GM12878 (cell line): Measurements from ENCODE around the gene RPL7A. TPM values are rescaled to one million over a fixed set of nuclear protein-coding genes. Genes with fewer than 3 reads are reported as not detected.

Source experiments
- ATAC-seq: fragments of 200-7000 bp; cut with Tn5 transposase; 3 replicates; pipeline ENCODE4 v1.9.1; 2020; ENCODE audit warnings: mild to moderate bottlenecking, moderate library complexity
- BruUV-seq: library from RNA; stranded (reverse); fragments of 400-500 nt; replicated peaks from 2 replicates; lab custom pipeline; 2021; lab: Mats Ljungman, UMichigan
- CTCF ChIA-PET: fragments of 300-600 bp; sonication (Branson Sonifier 250); formaldehyde crosslinking; extraction: SDS; loops from one replicate; lab custom pipeline; 2021; ENCODE audit warnings: inconsistent platforms; lab: Yijun Ruan, JAX
- POLR2A ChIA-PET: fragments of 350-600 bp; formaldehyde crosslinking; extraction: SDS; loops from one replicate; lab custom pipeline; 2021; ENCODE audit warnings: inconsistent platforms; lab: Charles Lee
- RAD21 ChIA-PET: fragments of 300-600 bp; sonication (Branson Sonifier 250); formaldehyde crosslinking; loops from one replicate; lab custom pipeline; 2023; ENCODE audit warnings: antibody characterized with exemption; ENCODE audit not compliant: unreplicated experiment; lab: Charles Lee
- SMC1A ChIA-PET: fragments of 300-600 bp; sonication (Branson Sonifier 250); formaldehyde crosslinking; loops from one replicate; lab custom pipeline; 2023; ENCODE audit not compliant: unreplicated experiment, uncharacterized antibody; lab: Charles Lee
- DNase-seq: peaks from one replicate; pipeline ENCODE4 v3.0.0-alpha.2; 2011; ENCODE audit warnings: low read depth, low spot score
- FAIRE-seq: peaks from 3 replicates; lab custom pipeline; 2011; peaks lifted over from hg19 to GRCh38; lab: Jason Lieb, UNC
- H2AFZ ChIP-seq: 2 replicates; pipeline ENCODE4 v1.6.0; 2011; ENCODE audit warnings: low read depth, low read length, control low read depth; ENCODE audit not compliant: control insufficient read depth
- H3K27ac ChIP-seq: 2 replicates; pipeline ENCODE4 v1.5.1; 2011; ENCODE audit warnings: control low read depth; ENCODE audit not compliant: control insufficient read depth, insufficient read depth
- H3K27me3 ChIP-seq, 2 experiments: replicated peaks in 1 of 2; 2 replicates each; pipeline versions ENCODE4 v1.6.0 to v1.6.1; 2011; ENCODE audit warnings: low read length in 1 of 2; ENCODE audit not compliant: control insufficient read depth in 2 of 2, insufficient read depth in 2 of 2
- H3K36me3 ChIP-seq, 2 experiments: 2 replicates each; pipeline ENCODE4 v1.5.1; 2011; ENCODE audit warnings: low read length in 1 of 2; ENCODE audit not compliant: control insufficient read depth in 2 of 2, insufficient read depth in 2 of 2
- H3K4me1 ChIP-seq: 2 replicates; pipeline ENCODE4 v1.6.1; 2011; ENCODE audit warnings: mild to moderate bottlenecking, low read length, moderate library complexity, mixed read lengths; ENCODE audit not compliant: control insufficient read depth, insufficient read depth
- H3K4me2 ChIP-seq: 2 replicates; pipeline ENCODE4 v1.6.0; 2011; ENCODE audit warnings: control low read depth; ENCODE audit not compliant: control insufficient read depth, insufficient read depth
- H3K4me3 ChIP-seq: fragments of 200-600 bp; sonication (generic); 2 replicates; pipeline ENCODE4 v1.5.1; 2016
- H3K79me2 ChIP-seq: 2 replicates; pipeline ENCODE4 v1.6.0; 2011; ENCODE audit warnings: low read length; ENCODE audit not compliant: control insufficient read depth, insufficient read depth
- H3K9ac ChIP-seq: 2 replicates; pipeline ENCODE4 v1.8.0; 2011; ENCODE audit warnings: low read length, control low read depth, mixed read lengths; ENCODE audit not compliant: control insufficient read depth, insufficient read depth
- H3K9me3 ChIP-seq: replicated peaks from 3 replicates; pipeline ENCODE4 v1.5.1; 2011; ENCODE audit warnings: mild to moderate bottlenecking, low read length; ENCODE audit not compliant: control insufficient read depth, insufficient read depth
- H4K20me1 ChIP-seq: 2 replicates; pipeline ENCODE4 v1.6.0; 2011; ENCODE audit not compliant: control insufficient read depth, insufficient read depth
- CBFB ChIP-seq: IDR thresholded peaks from 2 replicates; pipeline ENCODE4 v1.6.1; 2016; ENCODE audit warnings: antibody characterized with exemption, low read depth
- CREB1 ChIP-seq: IDR thresholded peaks from 2 replicates; pipeline ENCODE4 v1.6.1; 2012; ENCODE audit warnings: low read depth, mild to moderate bottlenecking, inconsistent platforms
- E2F4 ChIP-seq: IDR thresholded peaks from 2 replicates; pipeline ENCODE4 v1.6.1; 2012; ENCODE audit warnings: low read depth, low read length, improper control_type of control experiment
- EED ChIP-seq: sonication (generic); IDR thresholded peaks from 2 replicates; pipeline ENCODE4 v1.6.1; 2016; ENCODE audit warnings: antibody characterized with exemption, low read depth
- EGR1 ChIP-seq, 2 experiments: IDR thresholded peaks; 1 replicate in 1 of 2; 2 replicates in 1 of 2; pipeline ENCODE4 v1.6.1; 2011 to 2012; ENCODE audit warnings: low read depth in 2 of 2, low read length in 2 of 2, borderline replicate concordance in 1 of 2, mild to moderate bottlenecking in 1 of 2, moderate library complexity in 1 of 2
- GATAD2B ChIP-seq: fragments of 450-650 bp; conservative IDR thresholded peaks from 2 replicates; pipeline ENCODE4 v1.6.1; 2017; ENCODE audit warnings: low read depth, mild to moderate bottlenecking, moderate library complexity
- HCFC1 ChIP-seq: fragments of 150-350 bp; IDR thresholded peaks from 2 replicates; pipeline ENCODE4 v1.6.1; 2014; ENCODE audit warnings: low read length
- IRF4 ChIP-seq: IDR thresholded peaks from 2 replicates; pipeline ENCODE4 v1.6.1; 2011; ENCODE audit warnings: low read depth, low read length
- KAT2A ChIP-seq: conservative IDR thresholded peaks from 2 replicates; pipeline ENCODE4 v1.6.1; 2011; ENCODE audit warnings: low read depth, low read length; ENCODE audit not compliant: control insufficient read depth
- MEF2A ChIP-seq: IDR thresholded peaks from 2 replicates; pipeline ENCODE4 v1.6.1; 2011; ENCODE audit warnings: low read depth, mild to moderate bottlenecking, low read length, moderate library complexity; ENCODE audit not compliant: insufficient read depth
- POLR2AphosphoS2 ChIP-seq: IDR thresholded peaks from 2 replicates; pipeline ENCODE4 v1.6.1; 2011; ENCODE audit warnings: low read depth, mild to moderate bottlenecking, low read length, improper control_type of control experiment, moderate library complexity
- RUNX3 ChIP-seq: IDR thresholded peaks from 2 replicates; pipeline ENCODE4 v1.6.1; 2012; ENCODE audit warnings: low read length, inconsistent platforms
- SMARCA5 ChIP-seq: fragments of 450-650 bp; IDR thresholded peaks from 2 replicates; pipeline ENCODE4 v1.6.1; 2017; ENCODE audit warnings: mild to moderate bottlenecking
- ZZZ3 ChIP-seq: IDR thresholded peaks from 2 replicates; pipeline ENCODE4 v1.6.1; 2011; ENCODE audit warnings: low read depth; ENCODE audit not compliant: control insufficient read depth, insufficient read length
- WGBS: methylation state at CpG from one replicate; pipeline ENCODE4 v1.1.6; 2016; ENCODE audit warnings: low lambda C conversion rate; ENCODE audit not compliant: insufficient replicate concordance, insufficient coverage; ENCODE audit errors: missing lambda C conversion rate; 5-methylcytosine and 5-hydroxymethylcytosine counted together
- in situ Hi-C: fragments of 300-500 bp; cut with MboI; formaldehyde crosslinking; loops from 9 replicates; pipeline ENCODE4 v1.14.3; 2018; ENCODE audit warnings: mixed read lengths
- intact Hi-C: fragments of 100-400 bp; cut with micrococcal nuclease; formaldehyde crosslinking; loops from one replicate; pipeline ENCODE4 v1.14.2; 2022; ENCODE audit not compliant: unreplicated experiment
- polyA plus RNA-seq, 11 experiments: library from polyadenylated mRNA; depleted of rRNA in 4 of 11; unstranded in 6 of 11; stranded (reverse) in 5 of 11; fragments of >200 nt; fragmentation: Nextera tagmentation in 4 of 11; fragmentation: Illumina TruSeq in 1 of 11; extraction: Ambion mirVana in 4 of 11; extraction: Trizol in 1 of 11; gene quantifications; 1 replicate in 1 of 11; 2 replicates in 10 of 11; pipeline versions ENCODE4 v1.2.1 to v1.2.3, GENCODE V29; 2011 to 2016; ENCODE audit warnings: inconsistent platforms in 2 of 11, missing spikeins in 2 of 11, low read depth in 1 of 11
- total RNA-seq, 4 experiments: library from RNA; depleted of rRNA in 3 of 4; stranded (reverse); fragments of >200 nt in 3 of 4; fragmentation: Illumina TruSeq in 1 of 4; extraction: Trizol in 1 of 4; gene quantifications; 2 replicates each; pipeline versions ENCODE4 v1.2.1 to v1.2.3, GENCODE V29; 2013 to 2021
- TF ChIP-seq, protein P1 (sequence below): fragments of 450-650 bp; IDR thresholded peaks from 2 replicates; pipeline ENCODE4 v1.6.1; 2018; ENCODE audit warnings: borderline replicate concordance, mild to moderate bottlenecking; ENCODE audit not compliant: partially characterized antibody
- TF ChIP-seq, protein P2 (sequence below), 3 experiments: IDR thresholded peaks in 2 of 3; conservative IDR thresholded peaks in 1 of 3; 2 replicates each; pipeline ENCODE4 v1.5.1; 2011; ENCODE audit warnings: low read depth in 3 of 3, low read length in 3 of 3, mild to moderate bottlenecking in 3 of 3, control low read depth in 2 of 3, moderate library complexity in 2 of 3, inconsistent platforms in 1 of 3, mixed read lengths in 1 of 3; ENCODE audit not compliant: control insufficient read depth in 2 of 3, insufficient read depth in 1 of 3; ENCODE audit errors: extremely low read depth in 1 of 3

The RPL7A gene
- total and polyA plus RNA-seq, 10 of the 15 experiments (the other 5 are each of a cell fraction or from before 2014, with no cell fraction given) = 917 to 5,193 (median 3,326) TPM

- TF ChIP-seq, protein P1, sequence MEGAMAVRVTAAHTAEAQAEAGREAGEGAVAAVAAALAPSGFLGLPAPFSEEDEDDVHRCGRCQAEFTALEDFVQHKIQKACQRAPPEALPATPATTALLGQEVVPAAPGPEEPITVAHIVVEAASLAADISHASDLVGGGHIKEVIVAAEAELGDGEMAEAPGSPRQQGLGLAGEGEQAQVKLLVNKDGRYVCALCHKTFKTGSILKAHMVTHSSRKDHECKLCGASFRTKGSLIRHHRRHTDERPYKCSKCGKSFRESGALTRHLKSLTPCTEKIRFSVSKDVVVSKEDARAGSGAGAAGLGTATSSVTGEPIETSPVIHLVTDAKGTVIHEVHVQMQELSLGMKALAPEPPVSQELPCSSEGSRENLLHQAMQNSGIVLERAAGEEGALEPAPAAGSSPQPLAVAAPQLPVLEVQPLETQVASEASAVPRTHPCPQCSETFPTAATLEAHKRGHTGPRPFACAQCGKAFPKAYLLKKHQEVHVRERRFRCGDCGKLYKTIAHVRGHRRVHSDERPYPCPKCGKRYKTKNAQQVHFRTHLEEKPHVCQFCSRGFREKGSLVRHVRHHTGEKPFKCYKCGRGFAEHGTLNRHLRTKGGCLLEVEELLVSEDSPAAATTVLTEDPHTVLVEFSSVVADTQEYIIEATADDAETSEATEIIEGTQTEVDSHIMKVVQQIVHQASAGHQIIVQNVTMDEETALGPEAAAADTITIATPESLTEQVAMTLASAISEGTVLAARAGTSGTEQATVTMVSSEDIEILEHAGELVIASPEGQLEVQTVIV = no peak
- no peak for TF ChIP-seq EGR1 (IDR thresholded peaks at IDR 0.05; ENCODE audit: borderline replicate concordance in 1 of 2, low read depth in 2 of 2, low read length in 2 of 2)
- no peak for TF ChIP-seq RUNX3
- no peak for TF ChIP-seq CREB1
- no peak for TF ChIP-seq E2F4
Observed at GRCh38 chr9:133321411-133321935, 26.5 kb upstream of the RPL7A start (continued).

DNA sequence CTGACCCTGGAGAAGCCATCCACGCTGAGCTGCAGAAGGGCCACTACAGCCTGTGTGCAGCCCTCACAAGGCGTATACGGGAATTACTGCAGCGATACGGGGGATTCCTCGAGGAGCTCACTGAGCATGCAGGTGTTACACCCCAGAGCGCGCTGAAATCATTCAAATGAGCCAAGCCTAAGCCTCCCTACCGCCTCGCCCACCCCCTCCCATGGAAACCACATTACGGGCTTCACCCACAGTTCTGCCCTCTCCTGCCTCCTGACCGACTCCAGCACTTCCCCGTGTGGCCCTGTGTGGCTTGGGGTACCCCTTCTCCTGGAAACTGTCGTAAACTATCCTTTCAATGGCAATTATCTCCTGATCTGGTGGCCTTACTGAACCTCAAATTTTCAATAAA, 25.3 kb upstream of the RPL7A start:
- SMC1A ChIA-PET = no interaction called here
- RAD21 ChIA-PET = no interaction called here
- TF ChIP-seq IRF4 = no peak
- TF ChIP-seq CBFB = no peak
- TF ChIP-seq KAT2A = no peak
- TF ChIP-seq POLR2AphosphoS2 = no peak
- no peak for TF ChIP-seq GATAD2B
- no peak for TF ChIP-seq HCFC1
- no peak for TF ChIP-seq SMARCA5
- no peak for TF ChIP-seq MEF2A
- TF ChIP-seq ZZZ3 = no peak
- TF ChIP-seq, protein P2, sequence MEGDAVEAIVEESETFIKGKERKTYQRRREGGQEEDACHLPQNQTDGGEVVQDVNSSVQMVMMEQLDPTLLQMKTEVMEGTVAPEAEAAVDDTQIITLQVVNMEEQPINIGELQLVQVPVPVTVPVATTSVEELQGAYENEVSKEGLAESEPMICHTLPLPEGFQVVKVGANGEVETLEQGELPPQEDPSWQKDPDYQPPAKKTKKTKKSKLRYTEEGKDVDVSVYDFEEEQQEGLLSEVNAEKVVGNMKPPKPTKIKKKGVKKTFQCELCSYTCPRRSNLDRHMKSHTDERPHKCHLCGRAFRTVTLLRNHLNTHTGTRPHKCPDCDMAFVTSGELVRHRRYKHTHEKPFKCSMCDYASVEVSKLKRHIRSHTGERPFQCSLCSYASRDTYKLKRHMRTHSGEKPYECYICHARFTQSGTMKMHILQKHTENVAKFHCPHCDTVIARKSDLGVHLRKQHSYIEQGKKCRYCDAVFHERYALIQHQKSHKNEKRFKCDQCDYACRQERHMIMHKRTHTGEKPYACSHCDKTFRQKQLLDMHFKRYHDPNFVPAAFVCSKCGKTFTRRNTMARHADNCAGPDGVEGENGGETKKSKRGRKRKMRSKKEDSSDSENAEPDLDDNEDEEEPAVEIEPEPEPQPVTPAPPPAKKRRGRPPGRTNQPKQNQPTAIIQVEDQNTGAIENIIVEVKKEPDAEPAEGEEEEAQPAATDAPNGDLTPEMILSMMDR (IDR thresholded peaks at IDR 0.05 in 2 of 3, conservative IDR thresholded peaks at IDR 0.05 in 1 of 3; ENCODE audit: control insufficient read depth in 2 of 3, extremely low read depth in 1 of 3, insufficient read depth in 1 of 3, low read depth in 3 of 3, low read length in 3 of 3) = no peak
- TF ChIP-seq CREB1 = no peak
- TF ChIP-seq EED = no peak

More for the DNA sequence above, 25.3 kb upstream of the RPL7A start:
- no TSS peak for BruUV-seq
- no peak overlapping the region for H2AFZ ChIP-seq
- no peak overlapping the region for H3K4me2 ChIP-seq
- intact Hi-C loops = loop anchor here (10.0 kb wide), 1 partner anchor 138 kb away; no protein-coding TSS in a partner anchor
- H3K4me3 ChIP-seq = no peak overlapping the region
- H3K9me3 ChIP-seq = no peaks in the 10 kb centered on the region; the same call in 2 of the 3 replicates
- CTCF ChIA-PET = no interaction called here
- 34% methylated on average over 14 of the region's 14 CpGs for WGBS
- DNase-seq = no peak
- H3K36me3 ChIP-seq = no peaks in the 10 kb centered on the region
- POLR2A ChIA-PET = no interaction called here
- no peaks in the 10 kb centered on the region for H3K79me2 ChIP-seq
- H3K4me1 ChIP-seq = no peaks in the 10 kb centered on the region
- H3K27me3 ChIP-seq = no peaks in the 10 kb centered on the region
- H3K27ac ChIP-seq = no peak overlapping the region
- ATAC-seq = no peak
- in situ Hi-C loops = no loop called here
- no peak overlapping the region for H3K9ac ChIP-seq
- FAIRE-seq = no peak
- H4K20me1 ChIP-seq = no peaks in the 10 kb centered on the region
